Activated CD4-positive, alpha-beta T cell treated with anti-CD3 and anti-CD28 coated beads, Interleukin-2, Interleukin-6, amounts not matched to agents 100 ng/mL and 50 ng/mL, durations not matched to agents 16 hours and 8 hours (primary cell): ENCODE data around the gene NUDT16.
"Not testable (repeated sequence)": the region's sequence is repeated elsewhere in the genome, so short reads cannot be mapped to it uniquely, and the experiment has no call there.

Experiments used
- DNase-seq: peaks from one replicate; pipeline ENCODE4 v3.0.0-alpha.2; 2020

Gene NUDT16

DNA sequence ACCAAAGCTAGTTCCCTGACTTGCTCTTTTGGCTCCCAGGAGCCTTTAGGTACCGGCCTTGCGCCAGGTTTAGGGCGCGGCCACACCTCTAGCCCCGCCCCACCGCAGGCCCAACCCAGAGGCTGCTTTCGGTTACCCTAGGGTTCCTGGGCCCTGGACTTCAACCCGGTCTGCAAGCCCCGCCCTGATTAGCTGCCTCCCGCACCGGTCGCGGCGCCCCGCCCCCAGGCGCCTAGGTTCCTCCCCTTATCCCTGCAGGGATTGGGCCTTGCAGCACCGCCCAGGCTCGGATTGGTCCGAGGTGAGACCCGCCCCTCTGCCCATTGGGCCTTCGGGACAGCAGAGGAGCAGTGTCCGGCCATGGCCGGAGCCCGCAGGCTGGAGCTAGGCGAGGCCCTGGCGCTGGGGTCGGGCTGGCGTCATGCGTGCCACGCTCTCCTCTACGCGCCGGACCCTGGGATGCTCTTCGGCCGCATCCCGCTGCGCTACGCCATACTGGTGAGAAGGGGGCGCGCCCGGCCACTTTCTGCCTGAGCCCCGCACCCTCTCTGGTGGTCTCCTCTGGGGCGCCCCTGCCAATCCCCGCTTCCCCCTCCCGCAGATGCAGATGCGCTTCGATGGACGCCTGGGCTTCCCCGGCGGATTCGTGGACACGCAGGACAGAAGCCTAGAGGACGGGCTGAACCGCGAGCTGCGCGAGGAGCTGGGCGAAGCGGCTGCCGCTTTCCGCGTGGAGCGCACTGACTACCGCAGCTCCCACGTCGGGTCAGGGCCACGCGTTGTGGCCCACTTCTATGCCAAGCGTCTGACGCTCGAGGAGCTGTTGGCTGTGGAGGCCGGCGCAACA lies at the start of gene NUDT16:
TSS of gene NUDT16 (plus strand) at position 330 of the 847 bp plus-strand sequence. CDS start at position 361, 31 bp downstream.
- peak; percentile 99 for DNase-seq

DNA sequence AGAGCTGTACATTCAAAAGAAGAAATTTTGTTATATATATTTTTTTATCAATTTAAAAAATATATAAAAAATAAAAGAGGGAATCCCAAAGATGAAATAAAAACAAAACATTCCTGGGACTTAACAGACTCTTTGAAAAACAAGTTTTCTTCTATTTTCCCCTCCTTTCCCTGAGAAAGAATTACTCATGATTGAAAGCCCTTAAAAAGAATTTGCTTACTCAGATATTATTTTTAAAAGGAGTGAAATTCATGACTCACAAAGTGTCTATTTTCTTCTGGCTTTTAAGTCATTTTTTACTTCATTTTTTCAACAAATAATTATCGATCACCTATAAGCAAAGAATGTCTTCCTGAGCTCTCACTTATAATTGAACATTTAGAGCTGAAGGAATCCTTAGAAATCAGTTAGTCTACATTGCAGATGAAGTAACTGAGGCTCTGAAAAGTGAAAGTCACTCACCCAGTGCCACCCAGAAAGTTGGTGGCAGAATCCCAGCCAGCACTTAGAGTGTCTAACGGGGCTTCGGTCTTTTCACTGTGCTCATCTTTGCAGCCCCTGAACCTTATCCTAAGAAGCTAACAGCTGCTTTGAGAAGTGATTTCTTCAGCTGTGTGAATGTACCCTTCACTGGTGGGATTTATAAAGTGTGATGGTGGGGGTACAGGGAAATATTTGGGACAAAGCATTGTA lies 42.5 kb upstream of the NUDT16 start:
- no peak for DNase-seq

DNA sequence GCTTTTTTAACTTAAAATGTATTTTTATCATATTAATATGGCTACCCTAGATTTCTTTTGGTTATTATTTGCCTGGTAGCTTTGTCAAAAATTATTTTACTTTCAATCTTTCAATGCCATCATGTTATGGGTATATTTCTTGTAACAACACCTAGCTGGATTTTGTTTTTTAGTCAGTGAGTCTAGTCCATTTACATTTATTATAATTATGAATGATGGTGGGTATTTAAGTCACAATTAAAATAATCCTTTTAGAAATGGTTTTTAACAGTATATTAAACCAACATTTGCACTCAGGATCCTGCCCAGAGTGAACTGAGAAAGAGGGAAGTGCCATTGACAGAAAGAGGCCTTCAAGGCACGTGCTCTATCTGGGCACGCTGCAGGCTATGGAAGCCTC lies 39.8 kb upstream of the NUDT16 start:
- DNase-seq, result no peak

DNA sequence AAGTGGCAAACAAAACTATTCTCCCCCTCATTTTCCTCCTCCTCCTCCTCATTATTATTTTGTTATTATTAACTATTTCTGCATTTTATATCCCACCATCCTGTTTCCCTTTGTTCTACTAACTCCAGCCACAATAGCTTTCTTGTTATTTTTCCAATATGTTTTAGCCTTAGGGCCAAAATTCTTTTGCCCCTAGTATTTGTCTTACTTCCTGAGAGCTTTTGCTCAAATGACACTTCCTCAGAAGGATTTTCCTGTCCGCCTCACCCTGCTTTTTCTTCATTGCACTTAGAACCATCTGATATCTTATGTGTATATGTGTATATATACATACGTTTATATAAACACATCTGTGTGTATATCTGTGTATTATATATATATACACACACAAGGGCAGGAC lies 32.7 kb upstream of the NUDT16 start:
- no peak for DNase-seq

DNA sequence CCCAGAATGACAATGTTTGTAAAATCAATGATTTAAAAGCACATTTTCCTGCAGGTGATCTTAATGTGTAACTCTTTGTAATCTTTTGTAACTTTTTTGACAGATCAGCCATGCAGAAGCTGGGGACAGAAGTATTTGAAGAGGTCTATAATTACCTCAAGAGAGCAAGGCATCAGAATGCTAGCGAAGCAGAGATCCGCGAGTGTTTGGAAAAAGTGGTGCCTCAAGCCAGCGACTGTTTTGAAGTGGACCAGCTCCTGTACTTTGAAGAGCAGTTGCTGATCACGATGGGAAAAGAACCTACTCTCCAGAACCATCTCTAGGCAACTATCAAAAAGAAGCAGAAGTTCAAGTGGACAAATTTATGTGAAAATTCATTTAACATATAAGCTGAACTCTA lies 32.1 kb upstream of the NUDT16 start:
- no peak for DNase-seq

DNA sequence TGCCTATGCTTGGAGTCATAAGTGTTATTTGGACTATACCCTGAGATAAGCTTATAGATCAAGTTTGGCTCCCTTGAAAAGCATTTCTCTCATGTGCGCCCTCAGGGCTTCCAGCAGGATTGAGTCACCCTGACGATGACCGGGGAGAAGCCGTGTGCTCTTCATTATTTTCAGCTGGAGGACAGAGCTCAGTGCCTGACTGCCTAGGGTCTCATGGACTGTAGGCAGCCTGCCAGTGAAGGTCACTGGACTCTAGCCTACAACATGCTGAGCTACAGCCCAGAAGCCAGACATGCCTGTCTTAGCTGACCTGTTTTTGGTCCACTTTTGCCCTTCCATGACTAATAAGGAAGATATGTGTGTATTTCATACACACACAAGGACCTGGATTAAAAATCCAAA lies 31.6 kb upstream of the NUDT16 start:
- no peak for DNase-seq

DNA sequence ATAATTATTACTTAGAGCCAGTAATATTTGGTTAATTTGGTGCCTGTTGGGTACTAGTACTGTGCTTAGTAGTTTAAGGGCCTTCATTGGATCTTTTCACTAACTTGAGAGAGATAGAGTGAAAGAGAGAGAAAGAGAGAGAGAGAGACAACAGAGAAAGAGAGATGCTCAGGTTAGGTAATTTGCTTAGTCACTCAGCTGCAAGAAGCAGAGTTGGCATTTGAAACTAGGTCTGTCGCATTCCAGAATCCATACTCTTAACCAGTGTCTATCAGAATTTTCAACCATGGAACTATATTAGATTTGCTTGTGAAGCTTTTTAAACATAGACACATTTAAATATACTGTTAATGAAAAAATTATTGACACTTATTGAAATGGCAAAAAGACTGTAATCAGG lies 31.1 kb upstream of the NUDT16 start:
- DNase-seq, result no peak

DNA sequence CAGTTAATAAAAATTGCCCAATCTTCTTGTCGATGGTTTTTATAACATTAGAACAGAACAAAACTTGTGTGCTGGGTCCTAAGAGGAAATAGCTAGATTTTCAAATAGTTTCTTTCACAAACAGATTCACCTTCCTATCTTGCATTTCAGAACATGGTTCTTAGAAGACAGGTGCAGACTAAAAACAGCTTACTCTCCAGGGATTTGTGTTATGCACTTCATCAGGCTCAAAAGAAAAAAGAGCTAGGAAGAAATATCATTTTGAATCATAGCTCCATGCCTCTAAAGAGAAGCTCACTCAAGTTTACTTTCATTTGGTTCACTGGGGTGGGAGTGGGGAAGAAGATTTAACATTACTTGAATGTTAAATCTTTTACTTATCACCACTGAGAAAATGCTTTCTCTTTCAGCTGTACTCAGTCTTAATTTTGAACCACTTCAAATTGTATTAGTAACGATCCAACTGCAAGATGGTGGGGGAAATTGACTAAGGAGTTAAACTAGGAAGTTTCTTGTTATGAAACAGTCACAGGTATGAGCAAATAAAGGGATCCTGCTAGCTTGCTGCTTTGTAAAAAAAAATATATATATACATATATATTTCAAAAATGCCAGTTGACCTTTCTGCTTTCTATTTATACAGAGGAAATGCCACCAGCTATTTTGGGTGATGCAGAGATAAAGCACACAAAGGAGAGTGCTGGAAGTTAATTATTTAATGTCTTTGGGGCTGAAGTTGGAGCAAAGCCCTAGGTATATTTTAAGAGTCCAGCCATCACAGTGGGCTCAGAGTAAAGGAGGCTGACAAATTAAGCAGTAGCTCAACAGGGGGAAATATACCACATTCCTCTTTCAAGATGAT lies 28.3 kb upstream of the NUDT16 start:
- no peak for DNase-seq

DNA sequence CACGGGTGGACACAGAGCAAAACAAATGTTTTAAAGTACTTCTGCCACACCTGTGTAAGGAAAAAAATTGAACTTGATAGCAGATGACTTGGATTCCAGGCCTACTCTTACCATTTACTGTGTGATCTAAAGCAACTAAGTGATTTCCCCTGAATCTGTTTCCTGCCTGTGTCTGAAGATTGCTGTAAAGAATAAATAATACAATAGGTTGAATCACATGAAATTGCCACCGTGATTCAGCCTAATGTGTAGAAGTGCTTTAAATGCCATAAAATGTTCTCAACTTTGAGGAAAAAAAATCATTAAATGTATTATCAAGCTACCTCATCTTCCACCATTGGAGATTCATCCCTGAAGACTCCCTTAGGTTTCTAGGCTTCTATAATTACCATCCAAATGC lies 27.6 kb upstream of the NUDT16 start:
- DNase-seq, result no peak

DNA sequence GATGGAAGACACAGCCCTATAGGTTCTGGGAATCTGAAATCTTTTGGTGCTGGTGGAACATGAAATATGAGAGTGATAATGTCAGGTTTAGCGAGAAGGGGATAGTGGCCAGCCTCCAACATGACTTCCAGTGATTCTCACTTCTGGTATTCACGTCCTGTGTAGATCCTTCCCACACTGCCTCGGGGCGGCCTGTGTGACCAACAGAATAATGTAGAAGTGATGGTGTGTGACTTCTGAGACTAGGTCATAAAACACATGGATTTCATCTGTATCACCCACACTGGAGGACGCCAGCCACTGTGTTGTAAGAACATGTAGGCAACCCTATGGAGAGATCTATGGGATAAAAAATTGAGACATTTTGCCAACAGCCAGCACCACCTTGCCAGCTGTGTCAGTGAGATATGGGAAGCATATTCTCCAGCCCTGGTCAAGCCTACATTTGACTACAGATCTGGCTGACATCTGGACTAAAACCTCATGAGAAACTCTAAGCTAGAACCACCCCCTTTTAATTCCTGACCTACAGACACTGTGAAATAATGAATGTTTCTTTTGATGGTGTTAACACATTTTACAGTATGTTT lies 25.5 kb upstream of the NUDT16 start:
- no peak for DNase-seq

DNA sequence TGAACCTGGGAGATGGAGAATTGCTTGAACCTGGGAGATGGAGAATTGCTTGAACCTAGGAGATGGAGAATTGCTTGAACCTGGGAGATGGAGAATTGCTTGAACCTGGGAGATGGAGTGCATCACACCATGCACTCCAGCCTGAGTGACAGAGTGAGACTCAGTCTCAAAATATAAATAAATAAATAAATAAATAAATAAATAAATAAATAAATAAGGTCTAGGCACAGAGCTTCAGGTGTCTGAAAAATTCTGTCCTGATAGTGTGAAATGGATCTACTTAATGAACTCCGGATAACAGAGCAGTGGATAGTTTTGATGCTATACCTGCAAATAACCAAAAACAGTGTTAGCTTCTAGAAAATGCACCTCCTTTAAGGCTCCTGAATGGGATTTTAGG lies 24.3 kb upstream of the NUDT16 start:
- no peak for DNase-seq

DNA sequence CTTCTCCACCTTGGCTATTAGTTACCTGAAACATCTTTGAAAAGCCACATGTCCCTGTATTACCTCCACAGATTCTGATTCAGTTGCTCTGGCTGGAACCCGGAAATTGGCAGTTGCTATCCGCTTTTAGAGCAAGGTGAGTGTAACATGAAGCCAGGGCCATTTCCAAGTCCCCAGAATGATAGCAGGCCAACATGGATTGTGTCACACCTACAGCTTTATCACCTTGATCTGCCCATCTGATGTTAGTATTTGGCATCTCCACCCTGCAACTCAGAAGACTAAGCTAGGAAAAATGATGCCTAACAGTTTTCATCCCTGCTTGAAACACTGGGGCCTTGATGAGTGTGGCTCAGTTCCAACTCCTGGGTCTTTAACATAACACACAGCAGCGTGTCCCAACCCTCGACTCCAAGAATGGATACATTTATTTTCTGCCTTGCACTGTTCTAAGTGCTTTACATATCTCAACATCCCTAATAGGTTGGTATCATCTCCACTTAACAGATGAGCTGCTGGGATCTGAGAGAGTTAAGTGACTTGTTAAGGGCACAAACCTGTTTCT lies 21.3 kb upstream of the NUDT16 start:
- no peak for DNase-seq

DNA sequence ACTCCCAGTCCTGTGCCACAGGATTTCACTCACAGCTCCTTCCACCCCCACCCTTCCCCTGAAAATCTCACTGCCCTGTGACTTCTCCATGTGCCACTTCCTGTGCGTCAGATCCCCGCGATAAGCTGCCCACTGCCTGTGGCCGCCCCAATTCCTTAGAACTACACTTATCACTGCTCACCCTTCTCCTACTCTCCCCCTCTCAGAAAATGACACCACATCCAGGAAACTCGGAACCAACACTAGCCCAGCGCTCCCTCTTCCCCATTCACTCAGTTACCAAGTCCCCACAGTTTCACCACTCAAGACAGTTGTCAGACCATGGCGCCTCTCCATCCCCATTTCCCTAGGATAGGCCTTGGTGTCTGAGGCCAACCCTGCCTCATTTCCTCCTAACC lies 20.5 kb upstream of the NUDT16 start:
- not testable (repeated sequence) for DNase-seq

DNA sequence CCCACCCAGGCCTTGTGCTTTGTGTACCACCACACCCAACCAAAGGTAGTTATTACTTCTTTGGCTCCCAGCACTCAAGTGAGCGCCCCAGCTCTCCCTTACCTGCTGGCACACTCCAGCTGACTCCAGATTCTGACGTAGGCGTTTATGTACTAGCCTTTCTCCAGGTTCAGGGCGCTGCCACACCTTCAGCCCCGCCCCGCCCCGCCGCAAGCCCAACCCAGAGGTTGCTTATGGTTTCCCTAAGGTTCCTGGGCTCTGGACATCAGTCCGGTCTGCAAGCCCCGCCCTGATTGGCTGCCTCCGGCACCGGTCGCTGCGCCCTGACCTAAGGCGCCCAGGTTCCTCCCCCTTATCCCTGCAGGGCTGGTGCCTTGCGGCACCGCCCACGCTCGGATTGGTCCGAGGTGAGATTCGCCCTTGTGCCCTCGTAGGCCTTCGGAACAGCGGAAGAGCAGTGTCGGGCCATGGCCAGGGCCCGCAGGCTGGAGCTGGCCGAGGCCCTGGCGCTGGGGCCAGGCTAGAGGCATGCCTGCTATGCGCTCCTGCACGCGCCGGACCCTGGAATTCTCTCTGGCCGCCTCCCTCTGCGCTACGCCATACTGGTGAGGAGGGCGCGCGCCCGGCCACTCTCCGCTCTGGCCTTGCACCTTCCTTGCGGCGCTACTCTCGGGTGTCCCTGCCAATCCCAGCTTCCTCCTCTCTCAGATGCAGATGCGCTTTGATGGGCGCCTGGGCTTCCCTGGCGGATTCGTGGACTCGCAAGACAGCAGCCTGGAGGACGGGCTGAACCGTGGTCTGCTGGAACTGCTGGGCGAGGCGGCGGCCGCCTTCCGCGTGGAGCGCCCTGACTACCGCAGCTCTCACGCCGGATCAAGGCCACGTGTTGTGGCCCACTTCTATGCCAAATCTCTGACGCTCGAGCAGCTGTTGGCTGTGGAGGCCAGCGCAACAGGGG lies 19.8 kb upstream of the NUDT16 start:
- DNase-seq, result peak; percentile 51

DNA sequence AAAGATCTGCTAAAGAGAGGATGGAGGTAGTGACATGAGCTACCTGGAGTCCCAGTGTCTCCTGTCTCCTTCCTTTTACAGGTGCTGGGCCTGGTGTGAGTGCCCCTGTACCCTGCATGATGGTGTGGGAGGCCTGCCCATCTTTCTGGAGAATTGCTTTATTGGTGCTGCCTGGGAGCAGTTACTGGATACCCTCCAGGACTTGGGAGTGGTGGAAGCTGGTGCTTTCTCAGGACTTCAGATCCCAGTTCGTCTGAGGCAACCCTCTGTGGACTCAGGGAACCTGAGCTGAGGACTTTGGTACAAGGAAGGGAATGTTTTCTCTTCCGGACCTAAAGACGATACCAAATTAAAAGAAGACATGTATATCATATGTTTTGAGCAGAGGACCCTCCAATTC lies 18.3 kb upstream of the NUDT16 start:
- DNase-seq, result no peak

DNA sequence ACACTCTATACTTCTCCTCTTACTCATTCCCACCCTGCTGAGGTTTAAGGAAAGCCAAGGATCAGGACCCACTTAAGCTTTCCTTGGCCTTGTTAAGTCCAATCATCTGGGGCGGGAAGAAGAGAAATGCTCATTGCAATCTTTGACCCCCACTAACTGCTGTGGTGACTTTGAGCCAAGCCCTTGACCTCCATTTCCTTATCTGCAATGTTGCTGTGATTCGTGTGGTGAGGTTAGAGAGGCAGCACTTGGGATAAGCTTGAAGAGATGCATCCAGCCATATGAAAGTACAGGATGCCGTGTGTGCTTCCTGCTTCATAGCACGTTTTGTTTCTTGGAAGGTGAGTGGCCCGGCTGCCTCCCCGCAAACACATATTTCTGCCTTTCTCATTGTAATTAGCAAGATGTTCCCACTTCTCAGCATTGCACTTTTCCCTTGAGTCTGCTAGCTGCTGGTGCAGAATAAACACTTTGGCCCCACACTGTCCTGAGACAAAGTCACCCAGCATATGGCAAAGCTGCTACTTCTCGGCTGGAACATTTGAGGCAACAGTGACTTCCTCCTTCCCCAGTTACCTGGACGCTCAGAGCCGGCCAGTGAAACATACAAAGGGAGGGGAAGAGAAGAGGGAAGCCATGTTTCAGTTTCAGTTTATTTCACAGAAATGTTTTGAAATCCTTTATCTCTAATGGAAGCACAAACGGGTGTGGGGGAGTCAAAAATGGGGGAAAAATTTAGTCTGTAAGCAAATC lies 10.5 kb upstream of the NUDT16 start:
- DNase-seq, result no peak

DNA sequence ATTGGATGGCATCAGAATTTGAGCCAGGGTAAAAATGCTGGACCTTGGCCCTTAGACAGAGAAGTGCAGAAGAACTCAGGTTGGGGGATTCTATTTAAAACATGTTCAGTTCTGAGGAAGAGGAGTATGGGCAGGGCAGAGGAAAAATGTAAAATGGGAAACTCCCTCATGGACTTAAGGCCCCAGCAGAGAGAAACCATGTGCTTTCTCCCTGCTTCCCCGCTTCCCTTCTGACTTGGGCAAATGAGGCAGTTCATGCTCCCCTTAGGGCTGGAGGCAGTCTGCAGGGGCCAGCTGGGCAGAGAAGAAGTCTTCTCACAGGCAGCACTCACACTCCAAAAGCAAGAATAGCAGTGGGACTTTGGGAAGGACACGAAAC lies 9.9 kb upstream of the NUDT16 start:
- DNase-seq, result no peak

DNA sequence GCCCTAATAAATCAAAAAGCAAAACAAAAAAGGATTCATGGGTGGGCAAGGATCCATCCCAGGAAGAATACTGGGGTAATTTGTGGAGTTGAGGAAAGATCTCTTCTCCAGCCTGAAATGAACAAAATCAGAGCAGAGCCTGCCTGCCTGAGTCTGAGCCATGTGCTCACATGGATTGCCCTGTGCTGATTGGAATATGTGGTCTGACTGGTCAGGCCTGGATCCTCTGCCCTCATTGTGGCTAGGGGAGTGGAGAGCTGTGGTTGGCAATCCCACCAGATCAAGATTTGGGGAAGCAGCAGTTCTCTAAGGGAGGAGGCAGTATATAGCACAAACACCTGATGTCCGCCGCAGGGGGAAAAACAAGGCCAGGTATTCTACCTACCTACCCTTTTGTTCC lies 6.8 kb upstream of the NUDT16 start:
- no peak for DNase-seq

DNA sequence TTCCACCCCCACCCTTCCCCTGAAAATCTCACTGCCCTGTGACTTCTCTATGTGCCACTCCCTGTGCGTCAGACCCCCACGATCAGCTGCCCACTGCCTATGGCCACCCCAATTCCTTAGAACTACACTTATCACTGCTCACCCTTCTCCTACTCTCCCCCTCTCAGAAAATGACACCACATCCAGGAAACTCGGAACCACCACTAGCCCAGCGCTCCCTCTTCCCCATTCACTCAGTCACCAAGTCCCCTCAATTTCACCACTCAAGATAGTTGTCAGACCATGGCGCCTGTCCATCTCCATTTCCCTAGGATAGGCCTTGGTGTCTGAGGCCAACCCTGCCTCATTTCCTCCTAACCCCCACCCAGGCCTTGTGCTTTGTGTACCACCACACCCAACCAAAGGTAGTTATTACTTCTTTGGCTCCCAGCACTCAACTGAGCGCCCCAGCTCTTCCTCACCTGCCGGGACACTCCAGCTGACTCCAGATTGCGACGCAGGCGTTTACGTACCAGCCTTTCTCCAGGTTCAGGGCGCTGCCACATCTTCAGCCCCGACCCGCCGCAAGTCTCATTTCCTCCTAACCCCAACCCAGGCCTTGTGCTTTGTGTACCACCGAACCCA lies 641 bp upstream of the NUDT16 start:
- not testable (repeated sequence) for DNase-seq

DNA sequence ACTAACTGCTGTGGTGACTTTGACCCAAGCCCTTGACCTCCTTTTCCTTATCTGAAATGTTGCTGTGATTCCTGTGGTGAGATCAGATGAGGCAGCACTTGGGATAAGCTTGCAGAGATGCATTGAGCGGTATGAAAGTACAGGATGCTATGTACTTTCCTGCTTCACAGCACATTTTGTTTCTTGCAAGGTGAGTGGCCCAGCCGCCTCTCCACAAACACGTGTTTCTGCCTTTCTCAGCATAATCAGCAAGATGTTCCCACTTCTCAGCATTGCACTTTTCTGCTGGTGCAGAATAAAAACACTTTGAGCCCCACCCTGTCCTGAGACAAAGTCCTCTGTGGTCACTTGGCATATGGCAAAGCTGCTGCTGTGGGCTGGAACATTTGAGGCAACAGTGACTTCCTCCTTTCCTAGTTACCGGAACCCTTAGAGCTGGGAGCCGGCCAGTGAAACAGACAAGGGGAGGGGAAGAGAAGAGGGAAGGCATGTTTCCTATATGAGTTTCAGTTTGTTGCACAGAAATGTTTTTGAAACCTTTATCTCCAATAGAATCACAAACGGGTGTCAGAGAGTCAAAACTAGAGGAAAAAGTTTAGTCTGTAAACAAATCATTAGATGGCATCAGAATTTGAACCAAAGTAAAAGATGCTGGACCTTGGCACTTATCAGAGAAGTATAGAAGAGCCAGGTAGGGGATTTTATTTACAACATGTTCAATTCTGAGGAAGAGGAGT lies 5.0 kb downstream of the NUDT16 start:
- peak; percentile 61 for DNase-seq
